Superior temporal gyrus (tissue), 1 donor: ENCODE measurements around the gene DNAL1.
"Not testable (repeated sequence)": the region's sequence is repeated elsewhere in the genome, so short reads cannot be mapped to it uniquely, and the experiment has no call there.

Experiments used
- DNase-seq: peaks from one replicate; pipeline ENCODE4 v3.0.0-alpha.2; 2016; ENCODE audit errors: extremely low spot score

DNAL1 gene

DNA sequence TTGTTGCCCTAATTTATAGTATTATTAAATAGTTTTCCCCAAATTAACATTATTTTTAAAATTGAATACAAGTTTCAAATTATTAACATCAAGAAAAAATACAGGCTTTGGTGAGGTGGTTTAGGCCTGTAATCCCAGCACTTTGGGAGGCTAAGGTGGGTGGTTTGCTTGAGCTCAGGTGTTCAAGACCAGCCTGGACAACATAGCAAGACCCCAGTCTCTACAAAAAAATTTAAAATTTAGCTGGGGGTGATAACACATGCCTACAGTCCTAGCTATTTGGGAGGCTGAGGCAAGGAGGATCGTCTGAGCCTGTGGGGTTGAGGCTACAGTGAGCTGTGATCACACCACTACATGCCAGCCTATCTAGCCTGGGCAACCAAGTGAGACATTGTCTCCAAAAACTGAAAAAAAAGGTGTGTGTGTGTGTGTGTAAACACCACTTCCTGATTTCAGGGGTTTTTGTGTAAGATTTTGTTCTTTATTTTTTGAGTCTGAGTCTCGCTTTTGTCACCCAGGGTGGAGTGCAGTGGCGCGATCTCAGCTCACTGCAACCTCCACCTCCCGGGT is 3.9 kb upstream of the DNAL1 start:
- DNase-seq: no peak

- no peak for DNase-seq
Observed at GRCh38 chr14:73645248-73645610, 443 bp downstream of the DNAL1 start.

- no peak for DNase-seq
Observed at GRCh38 chr14:73651005-73651404, 6.2 kb downstream of the DNAL1 start.

DNA sequence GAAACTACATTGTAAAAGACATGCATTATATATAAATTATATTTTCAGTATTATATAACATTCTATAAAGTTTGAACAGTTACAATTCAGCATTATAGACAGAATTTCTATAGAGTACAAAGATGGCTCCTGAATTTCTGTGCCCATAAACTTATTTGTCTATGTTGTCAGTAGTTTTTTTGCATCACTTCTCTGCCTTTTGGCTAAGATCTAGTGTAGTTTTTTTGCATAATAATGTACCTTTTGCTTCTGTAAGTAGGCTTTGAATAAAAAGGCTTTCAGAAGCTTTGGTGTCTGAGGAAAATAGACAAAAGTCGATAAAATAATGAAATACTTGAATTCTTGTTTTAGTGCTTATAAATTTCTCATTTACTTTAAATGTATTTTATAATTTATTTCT is 11.1 kb downstream of the DNAL1 start:
- DNase-seq: no peak

GRCh38 chr14:73659202-73659601 is 14.4 kb downstream of the DNAL1 start:
- not testable (repeated sequence) for DNase-seq

- no peak for DNase-seq
Observed at GRCh38 chr14:73660511-73660910, 15.7 kb downstream of the DNAL1 start.

- DNase-seq: no peak
Observed at GRCh38 chr14:73661872-73662271, 17.1 kb downstream of the DNAL1 start.

DNA sequence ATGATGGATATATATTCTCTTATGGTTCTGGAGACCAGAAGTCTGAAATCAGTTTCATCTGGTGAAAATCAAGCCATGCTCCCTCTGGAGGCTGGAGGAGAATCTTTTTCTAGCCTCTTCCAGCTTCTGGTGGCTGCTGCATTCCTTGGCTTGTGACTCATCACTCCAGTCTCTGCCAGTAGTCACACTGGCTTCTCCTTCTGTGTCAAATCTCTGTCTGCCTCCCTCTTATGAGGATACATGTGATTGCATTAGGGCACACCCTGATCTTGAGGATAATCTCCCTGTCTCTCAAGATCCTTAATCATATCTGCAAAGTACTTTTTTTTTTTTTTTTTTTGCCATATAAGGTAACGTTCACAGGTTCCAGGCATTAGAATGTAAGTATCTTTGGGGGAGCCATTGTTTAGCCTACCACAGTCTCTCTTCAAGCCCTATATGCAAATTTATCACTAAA is 17.7 kb downstream of the DNAL1 start:
- DNase-seq: no peak

DNA sequence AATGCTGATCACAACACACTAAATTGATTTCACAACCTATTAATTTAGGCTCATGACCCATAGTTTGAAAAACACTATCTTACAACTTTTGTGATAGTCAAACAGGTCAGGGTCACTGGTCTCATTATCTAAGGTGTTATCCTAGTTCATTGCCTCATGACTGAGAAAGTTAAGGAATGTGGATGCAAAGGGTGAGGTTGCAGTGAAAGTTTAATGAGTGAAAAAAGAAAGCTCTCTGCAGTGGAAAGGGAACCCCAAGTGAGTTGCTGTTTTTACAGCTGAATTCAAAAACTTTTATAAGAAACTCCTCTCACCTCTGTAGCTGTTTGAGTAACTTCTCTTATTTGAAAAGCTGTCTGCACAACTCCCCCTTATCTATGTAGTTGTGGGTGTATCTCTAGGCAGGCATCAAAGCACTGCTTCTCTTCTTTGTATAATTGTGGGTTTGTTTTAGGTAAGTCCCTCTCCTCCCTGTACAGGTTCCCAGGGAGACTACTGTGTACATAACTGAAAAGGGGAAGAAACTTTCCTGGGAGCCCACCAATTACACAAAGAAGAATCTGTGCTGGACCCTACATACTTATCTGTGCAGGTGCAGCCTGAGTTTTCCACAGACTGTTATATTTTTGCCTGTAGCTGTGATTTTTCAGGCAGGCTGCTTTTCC is 18.9 kb downstream of the DNAL1 start:
- no peak for DNase-seq

DNA sequence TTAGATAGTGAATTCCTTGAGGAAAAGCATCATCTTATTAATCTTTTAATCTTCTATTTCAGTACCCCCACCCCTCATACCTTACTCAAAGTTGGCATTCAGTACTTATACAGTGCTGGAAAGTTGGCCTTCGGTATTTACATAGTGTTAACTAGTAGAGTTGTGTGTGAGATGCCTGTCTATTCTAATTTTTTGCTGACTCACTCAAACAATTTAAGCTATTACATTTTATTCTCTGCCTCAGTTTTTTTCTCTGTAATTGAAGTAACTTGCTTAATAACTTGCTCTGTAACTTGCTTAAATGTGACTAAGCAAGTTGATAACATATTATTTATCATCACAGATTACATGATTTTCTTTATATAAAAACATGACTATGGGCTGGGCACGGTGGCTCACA is 20.3 kb downstream of the DNAL1 start:
- DNase-seq: no peak

DNA sequence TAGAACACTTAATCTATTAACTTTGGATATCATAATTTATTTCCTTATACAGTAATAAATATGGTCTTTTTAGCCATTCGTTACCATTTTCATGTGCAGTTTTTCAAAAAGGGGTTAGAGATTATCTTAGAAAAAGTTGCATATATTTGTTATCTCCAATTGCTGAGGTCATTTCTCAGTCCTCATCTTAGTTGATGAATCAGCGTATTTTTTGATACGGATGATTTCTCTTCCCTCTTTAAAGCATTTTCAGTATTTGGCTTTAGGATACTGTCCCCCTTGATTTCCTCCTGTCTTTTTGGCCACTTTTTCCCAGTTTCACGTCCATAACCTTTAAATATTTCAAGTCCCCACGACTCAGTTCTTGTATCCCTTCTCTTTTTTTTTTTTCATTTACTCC is 21.8 kb downstream of the DNAL1 start:
- DNase-seq: no peak

- no peak for DNase-seq
Observed at GRCh38 chr14:73667854-73668253, 23.1 kb downstream of the DNAL1 start.

- DNase-seq: no peak
Observed at GRCh38 chr14:73674986-73675385, 30.2 kb downstream of the DNAL1 start.

- no peak for DNase-seq
Observed at GRCh38 chr14:73678698-73679097, 33.9 kb downstream of the DNAL1 start.

GRCh38 chr14:73680821-73681220 is 36.0 kb downstream of the DNAL1 start:
- DNase-seq: no peak

GRCh38 chr14:73684627-73685026 is 39.8 kb downstream of the DNAL1 start:
- DNase-seq: no peak

GRCh38 chr14:73685328-73685727 is 40.5 kb downstream of the DNAL1 start:
- no peak for DNase-seq

DNA sequence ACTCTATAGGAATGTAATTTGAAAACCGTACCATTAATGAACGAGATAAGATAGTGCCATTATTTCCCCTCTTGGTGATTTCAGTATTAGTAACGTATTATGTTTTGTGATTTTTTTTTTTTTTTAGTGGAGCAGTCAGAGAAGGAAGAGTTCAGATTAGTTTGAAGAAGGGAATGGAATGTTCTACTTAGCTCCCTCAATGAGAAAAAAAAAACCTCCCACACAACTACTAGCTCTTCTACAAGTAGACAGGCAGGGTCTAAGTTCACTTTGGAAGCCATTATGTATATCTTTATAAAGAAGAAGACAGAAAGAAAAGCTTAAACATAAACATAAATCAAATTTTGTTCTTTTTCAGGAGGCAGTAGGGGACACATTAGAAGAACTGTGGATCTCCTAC is 42.1 kb downstream of the DNAL1 start:
- no peak for DNase-seq

GRCh38 chr14:73694083-73694482 is 49.3 kb downstream of the DNAL1 start:
- no peak for DNase-seq

- DNase-seq: no peak
Observed at GRCh38 chr14:73695082-73695481, 50.3 kb downstream of the DNAL1 start.

- DNase-seq: peak; percentile 8
Observed at GRCh38 chr14:73695997-73696396, 51.2 kb downstream of the DNAL1 start.

GRCh38 chr14:73696466-73697400 is 51.9 kb downstream of the DNAL1 start:
- DNase-seq: no peak

DNA sequence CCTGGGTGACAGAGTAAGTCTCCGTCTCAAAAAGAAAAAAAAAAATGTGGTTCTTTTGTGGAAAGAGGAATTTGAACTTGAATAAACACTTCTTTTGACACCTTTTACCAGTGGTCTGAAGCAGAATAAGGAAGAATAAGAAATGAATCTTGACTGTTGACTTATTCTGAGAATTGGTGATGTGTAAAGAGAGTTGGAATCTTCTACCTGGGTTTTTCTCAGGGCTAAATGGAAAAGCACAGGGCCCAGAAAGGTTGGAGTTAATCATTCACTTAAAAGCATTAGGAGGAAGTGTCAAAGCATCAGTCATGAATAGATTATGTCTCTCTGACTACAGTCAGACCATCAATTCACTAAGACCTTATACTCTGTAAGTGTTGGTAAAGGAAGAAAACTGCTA is 55.5 kb downstream of the DNAL1 start:
- DNase-seq: no peak
